GM21447 (cell line): ENCODE data around the gene SYCE1.

Source experiments
- ATAC-seq: cut with Tn5 transposase; IDR thresholded peaks from one replicate; pipeline ENCODE4 v1.9.1; 2021; ENCODE audit not compliant: unreplicated experiment

Gene SYCE1

DNA sequence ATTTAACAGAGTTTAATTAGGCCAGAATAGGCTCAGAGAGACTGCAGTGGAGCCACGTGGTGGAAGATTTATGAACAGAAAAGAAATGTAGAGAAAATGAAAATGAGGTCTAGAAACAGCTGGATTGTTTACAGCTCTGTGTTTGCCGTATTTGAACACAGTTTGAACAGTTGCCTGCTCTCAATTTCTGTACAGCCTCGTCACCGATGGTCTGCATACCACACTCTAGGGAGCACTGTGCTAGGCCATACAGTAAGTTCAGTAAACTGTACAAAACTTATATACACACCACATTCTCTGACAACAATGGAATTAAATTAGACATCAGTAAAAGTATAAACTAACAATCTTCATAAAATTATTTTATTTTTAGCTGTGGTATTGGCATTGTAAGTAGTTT is 49.3 kb downstream of the SYCE1 start:
- no peak for ATAC-seq

DNA sequence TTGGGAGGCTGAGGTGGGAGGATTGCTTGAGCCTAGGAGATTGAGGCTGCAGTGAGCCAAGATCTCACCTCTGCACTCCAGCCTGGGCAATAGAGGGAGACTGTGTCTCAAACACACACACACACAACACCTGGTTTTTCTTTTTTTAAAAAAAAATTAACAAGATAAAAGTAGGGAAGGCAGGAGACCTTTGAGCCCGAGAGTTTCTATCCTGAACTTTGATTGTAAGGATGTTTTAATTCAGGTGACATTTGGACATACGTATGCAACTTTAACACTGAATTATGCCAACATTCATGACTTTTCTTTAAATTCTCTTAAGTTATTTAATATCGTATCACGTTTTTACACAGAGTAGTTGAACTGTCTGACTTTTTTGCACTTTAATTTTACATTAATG is 49.9 kb downstream of the SYCE1 start:
- ATAC-seq = no peak

DNA sequence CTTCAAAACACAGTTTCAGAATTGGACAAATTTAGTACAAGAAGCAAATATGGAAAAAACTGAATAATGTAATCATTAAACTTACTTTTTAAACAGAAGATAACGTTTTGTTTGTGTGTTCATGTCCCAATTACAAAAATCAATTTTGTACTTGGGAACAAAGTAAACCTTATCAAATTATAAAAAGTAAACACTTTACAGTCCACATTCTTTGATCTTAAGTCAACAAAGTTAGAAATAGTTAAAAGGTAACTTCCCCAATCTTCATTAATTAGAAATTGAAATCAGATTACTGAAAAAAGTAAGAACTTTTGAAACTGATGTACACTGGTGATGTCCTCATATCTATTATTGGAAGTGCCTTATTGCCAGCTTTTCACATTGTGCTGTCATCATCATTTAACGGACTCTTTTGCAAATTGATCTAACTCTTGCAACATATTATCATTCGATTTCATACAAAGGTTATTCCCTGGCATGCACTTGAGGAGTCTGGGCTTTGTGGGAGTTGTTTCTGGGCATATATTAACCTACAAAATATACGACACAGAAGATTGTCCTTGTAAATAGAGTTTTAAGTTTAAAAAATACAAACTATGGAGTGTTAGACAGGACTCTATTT is 53.4 kb downstream of the SYCE1 start:
- ATAC-seq = no peak

DNA sequence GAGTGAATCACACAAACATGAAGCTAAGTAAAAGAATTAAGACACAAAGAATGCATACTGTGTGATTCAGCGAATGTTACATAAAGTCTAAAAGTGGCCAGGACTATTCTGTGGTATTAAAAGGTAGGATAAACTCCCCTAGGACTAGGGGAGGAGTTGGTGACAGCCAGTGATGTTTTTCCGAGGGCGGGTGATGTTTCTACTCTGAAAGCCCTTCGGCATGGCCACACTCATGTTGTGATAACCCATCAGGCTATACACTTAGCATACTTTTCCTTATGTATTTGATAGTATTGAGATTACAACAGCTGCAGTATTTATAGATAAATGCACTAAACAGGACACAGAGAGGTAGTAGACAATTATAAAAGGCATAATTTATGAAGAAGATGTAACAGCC is 54.0 kb downstream of the SYCE1 start:
- ATAC-seq = no peak

DNA sequence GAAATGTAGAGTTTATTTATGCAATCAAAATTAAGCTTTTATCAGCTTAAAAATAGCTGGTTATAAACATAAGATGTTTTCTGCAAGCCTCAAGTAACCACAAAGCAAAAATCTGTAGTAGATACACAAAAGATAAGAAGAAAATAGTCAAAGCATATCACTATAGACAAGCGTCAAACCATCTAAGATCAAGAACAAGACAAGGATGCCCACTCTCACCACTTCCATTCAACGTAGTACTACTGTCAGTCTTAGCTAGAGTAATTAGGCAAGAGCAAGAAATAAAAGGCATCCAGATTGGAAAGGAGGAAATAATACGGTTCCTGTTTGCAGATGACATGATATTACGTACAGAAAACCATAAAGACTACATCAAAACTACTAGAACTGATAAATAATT is 55.7 kb downstream of the SYCE1 start:
- no peak for ATAC-seq
